GM23338 (cell line): ENCODE measurements around the gene TLE3.

ENCODE experiments used
- CTCF ChIP-seq, 2 experiments: fragments of 200-600 bp in 1 of 2; sonication (generic) in 1 of 2; conservative IDR thresholded peaks; 2 replicates each; pipeline versions ENCODE4 v1.5.1 to v1.6.1; 2016 to 2017; ENCODE audit warnings: antibody characterized with exemption in 2 of 2, low read depth in 2 of 2, mild to moderate bottlenecking in 2 of 2, moderate library complexity in 1 of 2
- ETS1 ChIP-seq: IDR thresholded peaks from 2 replicates; pipeline ENCODE4 v1.6.1; 2016; ENCODE audit warnings: antibody characterized with exemption
- EZH2 ChIP-seq: fragments of 200-600 bp; sonication (generic); IDR thresholded peaks from one replicate; pipeline ENCODE4 v1.8.0; 2017; ENCODE audit warnings: antibody characterized with exemption, mild to moderate bottlenecking, low read depth; ENCODE audit not compliant: unreplicated experiment
- NANOG ChIP-seq: IDR thresholded peaks from 2 replicates; pipeline ENCODE4 v1.6.1; 2016; ENCODE audit warnings: antibody characterized with exemption, borderline replicate concordance
- POLR2AphosphoS5 ChIP-seq: IDR thresholded peaks from 2 replicates; pipeline ENCODE4 v1.6.1; 2016; ENCODE audit warnings: antibody characterized with exemption, low read depth
- REST ChIP-seq: IDR thresholded peaks from one replicate; pipeline ENCODE4 v1.6.1; 2018; ENCODE audit warnings: antibody characterized with exemption; ENCODE audit not compliant: unreplicated experiment
- ZNF114 ChIP-seq: fragments of 250-450 bp; sonication (Bioruptor Pico); IDR thresholded peaks from 2 replicates; pipeline ENCODE4 v1.5.0; 2020; ENCODE audit warnings: mild to moderate bottlenecking, moderate library complexity

- TF ChIP-seq CTCF (conservative IDR thresholded peaks at IDR 0.05; ENCODE audit: low read depth in 2 of 2), result no peak
- TF ChIP-seq REST, result no peak
- no peak for TF ChIP-seq POLR2AphosphoS5
- no peak for TF ChIP-seq ZNF114 (CRISPR knock-in tag)
- TF ChIP-seq EZH2, result no peak
- TF ChIP-seq NANOG, result no peak; the same call in 1 of the 2 replicates
- no peak for TF ChIP-seq ETS1
Observed at GRCh38 chr15:70140543-70141375, 43.0 kb upstream of the TLE3 start.
